IPS-15b (cell line): ENCODE results near the gene CWC27.

Experiments
- H3K27me3 ChIP-seq: one replicate; pipeline ENCODE4 v1.6.1; 2013; ENCODE audit warnings: low read length; ENCODE audit not compliant: control insufficient read depth, insufficient read depth
- H3K36me3 ChIP-seq: one replicate; pipeline ENCODE4 v1.6.1; 2013; ENCODE audit warnings: low read length; ENCODE audit not compliant: control insufficient read depth, insufficient read depth
- H3K4me1 ChIP-seq: one replicate; pipeline ENCODE4 v1.6.1; 2013; ENCODE audit warnings: mild to moderate bottlenecking, low read length; ENCODE audit not compliant: control insufficient read depth, insufficient read depth
- H3K4me3 ChIP-seq: one replicate; pipeline ENCODE4 v1.5.1; 2013; ENCODE audit warnings: low read depth, low read length
- H3K9ac ChIP-seq: one replicate; pipeline ENCODE4 v1.6.1; 2013; ENCODE audit warnings: low read depth, mild to moderate bottlenecking, low read length
- H3K9me3 ChIP-seq: one replicate; pipeline ENCODE4 v1.6.1; 2013; ENCODE audit warnings: mild to moderate bottlenecking, low read length; ENCODE audit not compliant: control insufficient read depth, insufficient read depth

Gene CWC27

DNA sequence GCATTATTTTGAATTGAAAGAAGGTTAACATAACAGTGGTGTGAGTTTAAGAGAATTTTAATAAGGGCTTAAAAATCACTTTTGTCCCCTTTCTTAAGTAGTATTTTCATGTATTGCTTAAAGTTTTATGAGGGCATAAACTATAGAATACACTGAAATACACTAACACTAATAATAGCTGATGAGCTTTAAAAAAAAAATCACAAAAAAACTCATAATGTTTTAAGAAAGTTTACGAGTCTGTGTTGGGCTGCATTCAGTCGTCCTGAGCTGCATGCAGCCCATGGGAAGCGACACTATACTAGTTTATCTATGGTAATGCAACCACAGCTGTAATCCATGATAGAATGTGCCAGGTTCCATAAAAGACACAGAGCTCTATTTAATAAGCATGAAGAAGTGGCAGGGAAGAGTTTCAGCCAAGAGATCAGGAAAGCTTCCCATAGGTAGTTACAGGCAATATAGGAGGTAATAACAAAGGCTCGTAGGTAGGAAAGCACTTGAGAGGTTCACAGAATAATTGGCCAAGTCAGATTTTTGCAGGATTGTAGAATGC lies 4.7 kb upstream of the CWC27 start:
- no peak overlapping the region for H3K9ac ChIP-seq
- H3K9me3 ChIP-seq: no peaks in the 10 kb centered on the region
- no peaks in the 10 kb centered on the region for H3K4me1 ChIP-seq
- no peak overlapping the region for H3K4me3 ChIP-seq
- H3K27me3 ChIP-seq: no peaks in the 10 kb centered on the region
- H3K36me3 ChIP-seq: no peaks in the 10 kb centered on the region

DNA sequence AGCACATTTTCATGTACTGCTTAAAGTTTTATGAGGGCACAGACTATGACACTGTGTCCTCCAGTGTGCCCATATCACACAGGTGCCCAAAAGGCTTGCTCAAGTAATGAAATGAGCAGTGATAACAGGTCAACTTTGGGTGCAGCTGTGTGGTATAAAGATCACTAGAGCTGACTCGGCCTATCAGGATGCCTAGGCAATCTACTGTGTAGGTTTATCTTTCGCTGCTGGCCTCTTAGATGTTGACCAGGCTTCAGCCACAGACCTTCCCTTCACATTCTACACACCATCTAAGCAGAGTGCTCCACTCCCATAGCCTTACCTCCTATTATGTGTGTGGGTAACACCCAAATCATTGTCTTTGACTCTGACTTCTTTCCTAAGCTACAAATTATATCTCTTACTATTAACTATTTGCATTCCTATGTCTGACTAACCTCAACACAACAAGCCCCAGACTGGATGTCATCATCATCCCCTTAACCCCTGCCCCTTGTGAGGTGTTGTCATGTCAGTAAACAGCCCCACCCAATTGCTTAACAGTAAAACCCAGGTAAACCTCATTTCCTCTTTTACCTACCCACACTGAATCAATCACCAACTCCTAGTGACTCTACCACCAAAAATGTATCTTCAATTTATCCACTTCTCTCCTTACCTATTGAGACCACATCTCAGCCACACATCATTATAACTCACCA lies 2.8 kb upstream of the CWC27 start:
- Histone ChIP-seq H3K4me3 (no peak overlapping the region), H3K4me1 (no peaks in the 10 kb centered on the region), H3K9ac (no peak overlapping the region), H3K36me3 (no peaks in the 10 kb centered on the region), H3K9me3 (no peaks in the 10 kb centered on the region), H3K27me3 (no peaks in the 10 kb centered on the region)

DNA sequence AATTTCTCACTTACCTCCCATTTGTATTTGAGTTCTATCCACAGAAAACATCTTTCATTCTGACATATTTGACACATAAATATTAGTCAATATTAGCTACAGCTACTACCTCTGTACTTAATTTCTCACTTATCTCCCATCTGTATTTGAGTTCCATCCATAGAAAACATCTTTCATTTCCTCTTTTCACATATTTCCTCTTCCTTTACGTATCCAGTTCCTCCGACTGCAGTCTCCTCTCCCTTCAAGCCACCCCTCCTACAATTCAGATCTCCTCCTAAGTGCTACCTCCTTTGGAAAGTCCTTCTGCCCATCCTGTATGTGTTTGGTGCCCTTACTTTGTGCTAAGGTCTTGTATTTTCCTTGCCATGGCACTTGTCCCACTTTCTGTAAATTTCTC lies 1.8 kb upstream of the CWC27 start:
- no peaks in the 10 kb centered on the region for H3K36me3 ChIP-seq
- H3K4me1 ChIP-seq: no peaks in the 10 kb centered on the region
- peak overlapping the region; percentile 96 for H3K4me3 ChIP-seq
- no peak overlapping the region for H3K9ac ChIP-seq
- H3K27me3 ChIP-seq: no peaks in the 10 kb centered on the region
- H3K9me3 ChIP-seq: no peaks in the 10 kb centered on the region

DNA sequence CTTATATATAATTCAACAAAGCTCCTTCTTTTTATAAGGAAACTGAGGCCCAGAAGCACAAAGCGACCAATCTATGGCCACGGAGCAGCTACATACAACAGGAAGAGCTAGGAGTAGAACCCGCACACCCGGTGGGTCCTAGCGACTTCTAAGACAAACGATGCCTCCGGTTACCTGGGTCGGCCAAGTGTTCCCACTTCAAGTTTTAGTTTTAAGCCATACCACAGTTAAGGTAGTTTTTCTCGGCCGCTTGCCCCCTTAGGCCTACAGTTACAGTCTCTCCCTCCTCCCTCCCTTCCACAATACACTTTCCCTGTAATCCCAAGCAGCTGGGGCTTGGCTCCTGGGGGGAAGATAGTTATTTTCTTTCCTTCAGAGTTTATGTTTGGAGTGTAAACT lies 772 bp upstream of the CWC27 start:
- no peaks in the 10 kb centered on the region for H3K9me3 ChIP-seq
- H3K4me3 ChIP-seq: peak overlapping the region; percentile 96
- peak overlapping the region; percentile 98 for H3K9ac ChIP-seq
- no peaks in the 10 kb centered on the region for H3K27me3 ChIP-seq
- no peaks in the 10 kb centered on the region for H3K36me3 ChIP-seq
- H3K4me1 ChIP-seq: no peaks in the 10 kb centered on the region

DNA sequence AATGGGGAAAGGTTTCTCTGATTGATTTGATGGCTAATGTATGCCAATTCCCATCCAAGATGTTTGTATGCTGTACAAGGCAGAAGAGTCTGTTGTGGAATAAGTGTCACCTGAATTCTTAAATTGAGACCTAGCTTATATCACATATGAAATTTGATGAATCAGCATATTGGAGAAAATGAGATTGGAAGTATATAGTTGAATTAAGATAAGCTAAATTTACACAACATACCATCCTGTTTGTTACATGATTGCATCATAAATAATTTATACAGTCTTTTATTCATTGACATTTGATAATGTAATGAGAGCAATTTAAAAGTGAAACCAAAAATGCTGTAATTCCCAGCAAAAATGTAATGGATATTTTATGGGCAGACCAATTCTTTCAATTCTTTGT lies 1.1 kb downstream of the CWC27 start:
- H3K27me3 ChIP-seq: no peaks in the 10 kb centered on the region
- H3K4me3 ChIP-seq: peak overlapping the region; percentile 96
- no peaks in the 10 kb centered on the region for H3K36me3 ChIP-seq
- no peaks in the 10 kb centered on the region for H3K9me3 ChIP-seq
- H3K9ac ChIP-seq: peak overlapping the region; percentile 98
- no peaks in the 10 kb centered on the region for H3K4me1 ChIP-seq

DNA sequence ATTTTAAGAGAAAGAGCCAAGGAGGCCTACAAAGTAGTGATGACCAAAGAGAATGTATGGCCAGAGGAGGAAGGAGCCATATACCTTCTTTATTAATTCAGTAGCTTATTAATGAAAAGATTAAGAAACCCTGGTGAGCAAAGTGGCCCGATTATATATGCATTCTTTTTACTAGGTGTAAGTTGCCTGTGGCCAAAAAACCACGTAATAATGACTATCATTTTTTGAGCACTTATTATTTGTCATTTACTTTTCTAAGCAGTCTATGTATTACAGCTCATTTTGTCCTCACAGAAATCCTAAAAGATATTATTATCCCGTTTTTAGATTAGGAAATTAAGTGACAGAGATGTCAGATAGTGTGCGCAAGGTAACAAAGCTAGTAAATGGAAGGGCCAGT lies 3.0 kb downstream of the CWC27 start:
- no peak overlapping the region for H3K9ac ChIP-seq

DNA sequence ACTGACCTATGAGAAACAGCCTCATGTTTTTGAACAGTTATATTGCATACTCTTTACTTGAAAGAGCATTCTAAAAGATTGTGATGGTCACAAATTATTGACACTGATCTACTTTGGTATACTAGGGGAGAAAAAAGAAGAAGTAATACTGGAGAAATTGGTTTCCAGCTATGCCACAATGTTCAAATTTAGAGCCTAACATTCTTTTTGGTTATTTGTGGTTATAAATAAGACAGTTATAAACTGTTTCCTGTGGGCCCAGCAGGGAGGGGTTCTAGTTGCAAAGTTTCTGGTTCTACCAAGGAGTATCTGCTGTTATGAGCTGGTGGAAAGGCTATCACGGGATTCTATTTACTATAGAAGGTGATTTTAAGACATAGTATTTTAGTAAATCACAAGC lies 4.8 kb downstream of the CWC27 start:
- no peaks in the 10 kb centered on the region for H3K36me3 ChIP-seq
- no peak overlapping the region for H3K9ac ChIP-seq
- H3K4me3 ChIP-seq: no peak overlapping the region
- no peaks in the 10 kb centered on the region for H3K9me3 ChIP-seq
- no peaks in the 10 kb centered on the region for H3K27me3 ChIP-seq
- H3K4me1 ChIP-seq: no peaks in the 10 kb centered on the region

More for the DNA sequence above, 3.0 kb downstream of the CWC27 start:
- Histone ChIP-seq H3K4me1 (no peaks in the 10 kb centered on the region), H3K27me3 (no peaks in the 10 kb centered on the region), H3K36me3 (no peaks in the 10 kb centered on the region), H3K9me3 (no peaks in the 10 kb centered on the region), H3K4me3 (no peak overlapping the region)

DNA sequence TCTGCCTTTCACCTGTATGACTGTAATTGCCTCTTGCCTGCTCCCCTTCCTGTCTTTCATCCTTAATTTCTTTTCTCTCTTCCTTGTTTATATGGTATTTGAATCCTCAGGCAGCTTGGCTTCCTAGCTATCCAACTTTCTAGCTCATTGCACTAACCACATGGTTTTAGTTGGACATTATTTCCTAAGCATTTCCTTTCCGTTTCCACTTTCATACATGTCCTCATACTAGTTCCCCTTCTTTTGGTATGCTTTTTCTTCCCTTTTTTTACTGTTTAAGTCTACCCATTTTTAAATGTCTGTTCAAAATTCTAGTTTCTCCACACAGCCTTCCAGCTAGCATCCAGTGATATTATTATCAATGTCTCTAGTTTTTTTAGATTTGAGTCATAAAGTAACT lies 6.6 kb downstream of the CWC27 start:
- Histone ChIP-seq H3K36me3 (no peaks in the 10 kb centered on the region), H3K9ac (no peak overlapping the region), H3K27me3 (no peaks in the 10 kb centered on the region), H3K9me3 (no peaks in the 10 kb centered on the region), H3K4me3 (no peak overlapping the region), H3K4me1 (no peaks in the 10 kb centered on the region)

DNA sequence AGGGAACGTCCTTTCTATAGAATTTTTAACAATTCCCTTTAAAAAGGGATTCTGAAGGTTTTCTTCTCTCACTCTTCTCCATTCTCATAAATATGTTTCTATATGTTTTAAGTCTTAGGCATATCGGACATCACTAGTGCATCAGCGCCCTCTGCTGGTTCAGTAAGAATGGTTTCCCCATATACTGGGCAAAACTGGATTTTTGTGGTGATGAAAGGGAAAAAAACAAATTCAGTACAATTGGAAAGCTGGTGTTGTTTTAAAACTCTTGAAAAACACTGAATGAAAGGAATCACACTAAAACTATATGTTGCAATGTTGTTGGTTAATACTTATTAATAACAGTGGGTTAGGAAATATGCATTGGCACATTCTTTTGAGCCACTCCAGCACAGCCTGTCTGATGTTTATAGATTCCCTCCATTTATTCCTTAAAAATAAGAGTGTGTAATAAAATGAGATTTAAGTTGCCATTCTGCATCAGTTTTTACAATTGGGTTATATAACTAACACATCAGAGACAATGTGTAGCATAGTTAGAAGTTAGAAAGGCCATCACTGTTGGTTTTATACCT lies 15.8 kb downstream of the CWC27 start:
- Histone ChIP-seq H3K4me1 (no peaks in the 10 kb centered on the region), H3K9me3 (no peaks in the 10 kb centered on the region), H3K27me3 (no peaks in the 10 kb centered on the region), H3K4me3 (no peak overlapping the region), H3K9ac (no peak overlapping the region), H3K36me3 (no peaks in the 10 kb centered on the region)

DNA sequence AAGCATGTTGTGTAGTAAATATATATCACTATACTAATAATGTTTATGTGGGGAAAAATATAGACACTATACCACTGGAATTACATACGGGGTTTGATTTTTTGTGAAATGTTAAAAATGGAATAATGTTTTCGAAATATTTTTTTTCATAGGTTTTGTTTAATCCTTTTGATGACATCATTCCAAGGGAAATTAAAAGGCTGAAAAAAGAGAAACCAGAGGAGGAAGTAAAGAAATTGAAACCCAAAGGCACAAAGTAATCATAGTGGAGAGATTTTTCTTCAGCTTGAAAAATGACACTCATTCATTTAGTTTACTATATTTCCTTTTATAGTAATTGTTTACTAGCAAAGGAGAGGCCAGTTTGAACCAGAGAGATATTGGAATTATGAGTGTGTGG lies 17.6 kb downstream of the CWC27 start:
- no peaks in the 10 kb centered on the region for H3K4me1 ChIP-seq
- no peaks in the 10 kb centered on the region for H3K9me3 ChIP-seq
- no peaks in the 10 kb centered on the region for H3K36me3 ChIP-seq
- H3K27me3 ChIP-seq: no peaks in the 10 kb centered on the region
- no peak overlapping the region for H3K4me3 ChIP-seq
- H3K9ac ChIP-seq: no peak overlapping the region

DNA sequence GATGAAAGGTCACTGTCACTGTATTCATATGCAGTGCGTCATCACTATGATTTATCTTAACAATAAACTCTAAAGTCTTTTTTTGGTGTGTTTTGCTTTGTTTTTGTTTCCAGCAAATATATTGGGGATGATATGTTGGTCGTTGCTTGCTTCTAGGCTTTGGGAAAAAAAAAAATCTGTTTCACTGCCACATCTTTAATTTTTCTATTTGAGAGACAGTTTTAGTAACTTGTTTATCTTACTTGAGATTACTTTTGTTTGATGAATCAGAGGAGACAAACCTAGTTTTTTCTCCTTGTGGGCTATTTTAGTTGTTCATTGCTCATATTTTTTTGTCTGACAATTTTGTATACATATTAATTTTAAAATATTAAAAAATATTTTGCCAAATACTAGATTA lies 19.4 kb downstream of the CWC27 start:
- Histone ChIP-seq H3K4me3 (no peak overlapping the region), H3K9ac (no peak overlapping the region), H3K36me3 (no peaks in the 10 kb centered on the region), H3K27me3 (no peaks in the 10 kb centered on the region), H3K9me3 (no peaks in the 10 kb centered on the region), H3K4me1 (no peaks in the 10 kb centered on the region)

DNA sequence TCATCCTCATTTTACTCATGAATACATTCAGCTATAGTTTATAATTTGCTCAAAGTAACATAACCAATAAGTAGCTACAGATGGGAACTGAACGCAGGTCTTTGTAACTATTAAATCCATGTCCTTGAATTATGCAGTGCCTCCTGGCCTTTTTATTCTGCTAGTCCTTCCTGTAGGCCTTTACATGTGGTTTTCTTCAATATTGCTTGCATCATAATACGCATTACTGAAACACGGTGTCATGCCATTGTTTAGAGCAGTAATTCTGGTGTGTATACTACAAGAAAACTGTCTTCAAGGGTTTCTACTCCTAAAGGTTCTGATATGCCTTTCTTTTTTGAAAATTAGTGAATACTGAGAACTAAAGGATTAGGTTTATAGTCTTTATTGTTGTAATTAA lies 20.7 kb downstream of the CWC27 start:
- no peak overlapping the region for H3K4me3 ChIP-seq
- H3K4me1 ChIP-seq: no peaks in the 10 kb centered on the region
- H3K27me3 ChIP-seq: no peaks in the 10 kb centered on the region
- H3K9me3 ChIP-seq: no peaks in the 10 kb centered on the region
- no peak overlapping the region for H3K9ac ChIP-seq
- no peaks in the 10 kb centered on the region for H3K36me3 ChIP-seq
